HepG2 (cell line): ENCODE measurements around the gene IFI35. TPM values are rescaled to one million over a fixed set of nuclear protein-coding genes. Genes with fewer than 3 reads are reported as not detected.

Experiments
- ATF1 ChIP-seq: IDR thresholded peaks from 2 replicates; pipeline ENCODE4 v1.6.1; 2016; ENCODE audit warnings: mild to moderate bottlenecking, control low read depth
- ELF1 ChIP-seq: sonication (generic); formaldehyde crosslinking; IDR thresholded peaks from 2 replicates; pipeline ENCODE4 v1.4.0; 2020; ENCODE audit warnings: missing genetic modification reagents
- FOXK2 ChIP-seq: fragments of 450-650 bp; IDR thresholded peaks from 2 replicates; pipeline ENCODE4 v1.6.1; 2016
- GMEB2 ChIP-seq: IDR thresholded peaks from 2 replicates; pipeline ENCODE4 v1.6.1; 2016; ENCODE audit warnings: missing biosample characterization, missing genetic modification reagents, low read depth
- HDAC2 ChIP-seq: sonication (generic); formaldehyde crosslinking; IDR thresholded peaks from 2 replicates; pipeline ENCODE4 v1.4.0; 2020; ENCODE audit warnings: missing genetic modification reagents
- JARID2 ChIP-seq: sonication (generic); formaldehyde crosslinking; IDR thresholded peaks from 2 replicates; pipeline ENCODE4 v1.8.1; 2023; ENCODE audit warnings: missing genetic modification reagents, inconsistent platforms; ENCODE audit not compliant: insufficient replicate concordance
- KDM4B ChIP-seq: sonication (generic); formaldehyde crosslinking; IDR thresholded peaks from 2 replicates; pipeline ENCODE4 v1.4.0; 2020; ENCODE audit warnings: missing genetic modification reagents
- NFKB2 ChIP-seq: sonication (generic); formaldehyde crosslinking; IDR thresholded peaks from 2 replicates; pipeline ENCODE4 v1.4.0; 2020; ENCODE audit warnings: missing genetic modification reagents, borderline replicate concordance
- PATZ1 ChIP-seq: sonication (generic); formaldehyde crosslinking; IDR thresholded peaks from 2 replicates; pipeline ENCODE4 v1.4.0; 2020; ENCODE audit warnings: missing genetic modification reagents
- PPARG ChIP-seq: conservative IDR thresholded peaks from 2 replicates; pipeline ENCODE4 v1.6.1; 2016; ENCODE audit warnings: missing biosample characterization, missing genetic modification reagents
- RBM39 ChIP-seq: fragments of 200-400 bp; formaldehyde crosslinking; IDR thresholded peaks from one replicate; pipeline ENCODE4 v1.6.1; 2018; ENCODE audit warnings: antibody characterized with exemption, mild to moderate bottlenecking, low read depth, low read length; ENCODE audit not compliant: poor library complexity, severe bottlenecking
- SMARCE1 ChIP-seq: fragments of 450-650 bp; IDR thresholded peaks from 2 replicates; pipeline ENCODE4 v1.6.1; 2017; ENCODE audit warnings: borderline replicate concordance
- ZFP90 ChIP-seq: sonication (generic); formaldehyde crosslinking; IDR thresholded peaks from 2 replicates; pipeline ENCODE4 v1.8.0; 2022; ENCODE audit warnings: missing genetic modification reagents, mild to moderate bottlenecking, inconsistent platforms, borderline replicate concordance
- ZGPAT ChIP-seq: IDR thresholded peaks from 2 replicates; pipeline ENCODE4 v1.6.1; 2016; ENCODE audit warnings: mild to moderate bottlenecking
- ZNF12 ChIP-seq: sonication (generic); formaldehyde crosslinking; IDR thresholded peaks from 2 replicates; pipeline ENCODE4 v1.5.0; 2020; ENCODE audit warnings: missing genetic modification reagents
- ZNF276 ChIP-seq: sonication (generic); formaldehyde crosslinking; IDR thresholded peaks from 2 replicates; pipeline ENCODE4 v1.4.0; 2020; ENCODE audit warnings: mild to moderate bottlenecking, low read depth, missing genetic modification reagents
- ZNF383 ChIP-seq: sonication (generic); formaldehyde crosslinking; IDR thresholded peaks from 2 replicates; pipeline ENCODE4 v1.4.0; 2020; ENCODE audit warnings: missing genetic modification reagents, mild to moderate bottlenecking, borderline replicate concordance
- ZNF615 ChIP-seq: sonication (generic); formaldehyde crosslinking; IDR thresholded peaks from 2 replicates; pipeline ENCODE4 v1.5.0; 2020; ENCODE audit warnings: mild to moderate bottlenecking, missing genetic modification reagents, borderline replicate concordance
- ZSCAN9 ChIP-seq: IDR thresholded peaks from 2 replicates; pipeline ENCODE4 v1.6.1; 2016; ENCODE audit warnings: borderline replicate concordance
- polyA plus RNA-seq, 8 experiments: library from polyadenylated mRNA; depleted of rRNA in 3 of 8; stranded (reverse) in 7 of 8; unstranded in 1 of 8; fragments of >200 nt; fragmentation: Illumina TruSeq in 4 of 8; extraction: Trizol in 4 of 8; gene quantifications; 2 replicates each; pipeline versions ENCODE4 v1.2.1 to v1.2.3, GENCODE V29; 2011 to 2016; ENCODE audit warnings: low read depth in 4 of 8, missing spikeins in 1 of 8, mixed read lengths in 1 of 8; ENCODE audit not compliant: insufficient read depth in 1 of 8
- total RNA-seq, 5 experiments: library from RNA; depleted of rRNA; stranded (reverse); fragments of >200 nt; fragmentation: Illumina TruSeq; extraction: Trizol; gene quantifications; 2 replicates each; pipeline ENCODE4 v1.2.3, GENCODE V29; 2016; ENCODE audit warnings: low read depth in 1 of 5
- TF ChIP-seq, protein P1 (sequence below), 2 experiments: sonication (generic) in 1 of 2; formaldehyde crosslinking in 1 of 2; IDR thresholded peaks; 2 replicates each; pipeline versions ENCODE4 v1.5.1 to v1.6.1; 2011 to 2020; ENCODE audit warnings: borderline replicate concordance in 1 of 2, low read depth in 1 of 2, low read length in 1 of 2, mild to moderate bottlenecking in 1 of 2, missing genetic modification reagents in 1 of 2, moderate library complexity in 1 of 2

The IFI35 gene
- total and polyA plus RNA-seq, 2 of the 13 experiments (the other 11 are each of a cell fraction or from before 2014, with no cell fraction given) = 28.9 to 38.1 TPM

- TF ChIP-seq PATZ1 (peak; percentile 49), GMEB2 (CRISPR knock-in tag) (no peak), ZNF276 (CRISPR knock-in tag) (peak; percentile 93; the same call in 1 of the 2 replicates), RBM39 (peak; percentile 94), SMARCE1 (no peak), NFKB2 (peak; percentile 90), JARID2 (CRISPR knock-in tag) (no peak), ZFP90 (CRISPR knock-in tag) (peak; percentile 86), ZGPAT (CRISPR knock-in tag) (peak; percentile 93), HDAC2 (CRISPR knock-in tag) (peak; percentile 43), PPARG (CRISPR knock-in tag) (no peak), ELF1 (CRISPR knock-in tag) (0 out of 2 replicates have a peak, but pooled peaks have one; percentile 9), ZNF12 (CRISPR knock-in tag) (no peak; the same call in none of the 2 replicates), ATF1 (no peak), ZSCAN9 (CRISPR knock-in tag) (peak; percentile 46; the same call in 1 of the 2 replicates), ZNF615 (CRISPR knock-in tag) (no peak), ZNF383 (0 out of 2 replicates have a peak, but pooled peaks have one; percentile 86), FOXK2 (no peak), KDM4B (CRISPR knock-in tag) (0 out of 2 replicates have a peak, but pooled peaks have one; percentile 35)
- TF ChIP-seq, protein P1, sequence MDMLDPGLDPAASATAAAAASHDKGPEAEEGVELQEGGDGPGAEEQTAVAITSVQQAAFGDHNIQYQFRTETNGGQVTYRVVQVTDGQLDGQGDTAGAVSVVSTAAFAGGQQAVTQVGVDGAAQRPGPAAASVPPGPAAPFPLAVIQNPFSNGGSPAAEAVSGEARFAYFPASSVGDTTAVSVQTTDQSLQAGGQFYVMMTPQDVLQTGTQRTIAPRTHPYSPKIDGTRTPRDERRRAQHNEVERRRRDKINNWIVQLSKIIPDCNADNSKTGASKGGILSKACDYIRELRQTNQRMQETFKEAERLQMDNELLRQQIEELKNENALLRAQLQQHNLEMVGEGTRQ (IDR thresholded peaks at IDR 0.05; ENCODE audit: low read depth, low read length) = no peak
- TF ChIP-seq, protein P1 (CRISPR knock-in tag; IDR thresholded peaks at IDR 0.05; ENCODE audit: borderline replicate concordance) = no peak
Observed at GRCh38 chr17:43021741-43022512, 15.3 kb downstream of the IFI35 start, which contains the start of gene VAT1 (continued).
